COLO668 (cell line): ENCODE data around the gene ZFC3H1.
"Not testable (repeated sequence)": the region's sequence is repeated elsewhere in the genome, so short reads cannot be mapped to it uniquely, and the experiment has no call there.

Experiments used
- DNase-seq: peaks from one replicate; lab custom pipeline; 2025; ENCODE audit not compliant: unreplicated experiment; lab: John Stamatoyannopoulos, UW

Gene ZFC3H1

GRCh38 chr12:71578694-71579258, 84.9 kb downstream of the ZFC3H1 start:
- no peak for DNase-seq

- no peak for DNase-seq
Observed at GRCh38 chr12:71576496-71576895, 87.2 kb downstream of the ZFC3H1 start.

- not testable (repeated sequence) for DNase-seq
Observed at GRCh38 chr12:71569885-71570284, 93.8 kb downstream of the ZFC3H1 start.

GRCh38 chr12:71567537-71567936, 96.1 kb downstream of the ZFC3H1 start:
- DNase-seq, result no peak

GRCh38 chr12:71566655-71567054, 97.0 kb downstream of the ZFC3H1 start:
- no peak for DNase-seq

- DNase-seq, result no peak
Observed at GRCh38 chr12:71565535-71565934, 98.1 kb downstream of the ZFC3H1 start.

- DNase-seq, result no peak
Observed at GRCh38 chr12:71562676-71563595, 100.7 kb downstream of the ZFC3H1 start.
